GM21717 (cell line): ENCODE data around the gene TLX2.
A peak's percentile ranks its signal among the peaks of the same experiment; 100 is the strongest.

Source experiments
- ATAC-seq: cut with Tn5 transposase; IDR thresholded peaks from one replicate; pipeline ENCODE4 v1.9.1; 2021; ENCODE audit warnings: mild to moderate bottlenecking, moderate library complexity; ENCODE audit not compliant: unreplicated experiment

TLX2 gene

DNA sequence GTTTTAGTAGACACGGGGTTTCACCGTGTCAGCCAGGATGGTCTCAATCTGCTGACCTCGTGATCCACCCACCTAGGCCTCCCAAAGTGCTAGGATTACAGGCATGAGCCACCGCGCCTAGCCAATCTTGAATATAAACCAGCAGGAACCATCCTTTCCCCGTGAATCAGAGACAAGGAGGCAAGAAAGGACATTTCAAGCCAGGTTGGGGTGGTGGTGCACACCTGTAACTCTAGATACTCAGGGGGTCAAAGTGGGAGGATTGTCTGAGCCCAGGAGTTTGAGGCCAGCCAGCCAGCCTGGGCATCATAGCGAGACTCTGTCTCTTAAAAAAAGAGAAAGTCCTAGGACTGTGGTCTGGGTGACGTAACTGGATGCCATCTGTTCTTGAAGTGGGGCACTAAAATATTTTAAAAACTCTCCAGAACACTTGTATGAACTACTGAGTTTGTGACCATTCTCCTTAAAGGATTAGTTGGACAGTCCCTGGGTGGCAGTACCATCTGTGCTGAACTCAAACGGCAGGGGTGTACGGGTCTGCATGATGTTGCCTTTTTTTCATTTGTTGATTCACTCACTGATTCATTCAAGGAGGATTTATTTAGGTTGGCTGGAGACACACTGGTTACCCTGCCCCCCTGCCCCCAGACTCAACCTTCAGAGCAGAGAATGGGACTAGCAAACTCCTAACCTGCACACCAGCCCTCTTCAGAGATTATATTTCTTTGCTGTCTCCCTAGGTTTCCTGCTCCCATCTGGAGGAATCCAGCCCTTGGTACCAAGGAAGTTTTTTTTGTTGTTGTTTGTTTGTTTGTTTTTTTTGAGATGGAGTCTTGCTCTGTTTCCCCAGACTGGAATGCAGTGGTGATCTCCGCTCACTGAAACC lies 2.9 kb upstream of the TLX2 start:
- no peak for ATAC-seq

GRCh38 chr2:74512744-74513604 lies 1.3 kb upstream of the TLX2 start:
- ATAC-seq = no peak

GRCh38 chr2:74513605-74514367 lies 464 bp upstream of the TLX2 start:
- no peak for ATAC-seq

DNA sequence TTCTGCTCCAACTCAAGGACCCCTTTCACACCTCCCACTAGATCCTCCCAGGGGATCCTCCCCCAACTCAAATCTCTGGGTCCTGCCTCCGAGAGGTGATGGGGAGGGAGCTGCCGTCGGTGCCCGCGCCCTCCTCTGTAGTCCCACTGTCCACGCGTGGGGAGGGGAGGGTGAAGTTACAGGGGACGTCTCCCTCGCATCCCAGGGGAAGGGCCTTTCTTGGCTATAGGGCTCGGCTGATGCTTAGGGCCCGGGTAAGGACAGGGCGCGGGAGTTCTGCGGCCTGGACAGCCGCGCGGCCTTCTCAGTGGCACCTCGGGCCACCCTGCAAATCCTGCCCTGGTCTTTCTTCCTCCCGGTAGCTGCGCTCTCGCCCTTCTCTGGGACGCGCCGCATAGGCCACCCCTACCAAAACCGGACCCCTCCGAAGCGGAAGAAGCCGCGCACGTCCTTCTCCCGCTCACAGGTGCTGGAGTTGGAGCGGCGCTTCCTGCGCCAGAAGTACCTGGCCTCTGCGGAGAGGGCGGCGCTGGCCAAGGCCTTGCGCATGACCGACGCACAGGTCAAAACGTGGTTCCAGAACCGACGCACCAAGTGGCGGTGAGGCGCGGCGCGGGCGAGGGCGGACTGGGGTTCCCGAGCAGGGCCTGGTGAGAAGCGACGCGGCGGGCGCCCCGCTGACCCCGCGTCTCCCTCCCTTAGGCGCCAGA lies 1.2 kb downstream of the TLX2 start:
- ATAC-seq = no peak

GRCh38 chr2:74515981-74516633 lies 1.9 kb downstream of the TLX2 start:
- ATAC-seq = no peak

DNA sequence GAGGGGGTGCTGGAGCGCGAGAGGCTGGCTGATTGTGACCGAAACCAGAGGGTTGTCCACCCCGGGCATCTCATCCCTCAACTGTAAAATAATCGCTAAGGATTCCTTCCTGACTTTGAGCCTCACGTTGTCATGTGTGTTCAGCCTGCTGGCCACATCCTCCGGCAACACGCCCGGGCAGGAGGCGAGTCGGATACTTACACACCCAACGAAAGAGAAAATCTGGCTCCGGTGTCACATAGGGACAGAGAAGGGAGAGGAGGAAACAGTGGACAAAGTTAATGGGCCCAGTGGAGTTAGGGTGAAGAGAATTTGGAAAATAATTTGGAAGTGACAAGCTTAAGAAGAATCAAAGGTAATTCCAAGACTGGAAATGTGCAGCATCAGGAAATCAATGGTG lies 2.4 kb downstream of the TLX2 start:
- no peak for ATAC-seq

- no peak for ATAC-seq
These were observed 8.3 kb downstream of the TLX2 start for GRCh38 chr2:74522516-74522915.

- no peak for ATAC-seq
These were observed 9.8 kb downstream of the TLX2 start for GRCh38 chr2:74524005-74524404.

GRCh38 chr2:74524955-74525716 lies 10.9 kb downstream of the TLX2 start:
- no peak for ATAC-seq

GRCh38 chr2:74525717-74526648 lies 11.7 kb downstream of the TLX2 start, which contains the start of gene DQX1:
TSS of gene DQX1 (minus strand) at chr2:74526231. CDS start at chr2:74525729, 502 bp downstream.
- ATAC-seq = no peak

GRCh38 chr2:74526649-74527230 lies 12.5 kb downstream of the TLX2 start:
- ATAC-seq = no peak

GRCh38 chr2:74527741-74528140 lies 13.5 kb downstream of the TLX2 start:
- no peak for ATAC-seq

DNA sequence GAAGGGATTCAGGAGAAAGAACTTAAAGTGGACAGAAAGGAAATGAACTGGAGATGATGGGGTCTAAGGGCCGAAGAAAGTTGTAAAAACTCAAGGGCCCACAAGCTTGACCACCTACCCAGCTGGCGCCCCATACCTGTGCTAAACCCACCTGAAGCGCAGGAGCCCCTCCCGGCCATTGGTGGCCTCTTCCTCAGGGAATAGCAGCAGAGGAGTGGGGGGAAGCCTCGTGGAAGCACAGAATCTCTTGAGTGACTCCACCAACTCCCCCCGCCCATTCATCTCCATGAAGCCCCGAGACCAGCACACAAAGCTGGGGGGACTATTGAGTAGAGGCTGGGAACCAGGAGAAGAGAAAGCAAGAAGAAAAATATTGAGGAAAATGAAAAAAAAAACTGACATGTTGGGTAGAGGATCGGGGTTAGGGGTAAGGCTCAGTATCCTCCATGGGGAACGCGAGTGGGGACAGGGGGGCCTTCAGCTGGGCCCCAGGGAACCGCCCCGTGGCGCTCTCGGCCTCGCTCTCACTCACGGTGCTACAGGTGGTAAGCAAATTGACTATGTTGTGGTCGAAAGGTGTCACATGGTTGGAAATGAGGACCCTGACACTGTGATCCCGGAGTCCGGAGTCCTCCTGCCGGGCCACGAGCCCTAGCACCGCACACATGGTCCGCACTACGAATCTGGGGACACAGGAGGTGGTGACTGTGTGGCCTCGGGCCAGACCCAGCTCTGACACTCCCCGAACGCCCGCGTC lies 14.5 kb downstream of the TLX2 start:
- peak; percentile 14 for ATAC-seq

DNA sequence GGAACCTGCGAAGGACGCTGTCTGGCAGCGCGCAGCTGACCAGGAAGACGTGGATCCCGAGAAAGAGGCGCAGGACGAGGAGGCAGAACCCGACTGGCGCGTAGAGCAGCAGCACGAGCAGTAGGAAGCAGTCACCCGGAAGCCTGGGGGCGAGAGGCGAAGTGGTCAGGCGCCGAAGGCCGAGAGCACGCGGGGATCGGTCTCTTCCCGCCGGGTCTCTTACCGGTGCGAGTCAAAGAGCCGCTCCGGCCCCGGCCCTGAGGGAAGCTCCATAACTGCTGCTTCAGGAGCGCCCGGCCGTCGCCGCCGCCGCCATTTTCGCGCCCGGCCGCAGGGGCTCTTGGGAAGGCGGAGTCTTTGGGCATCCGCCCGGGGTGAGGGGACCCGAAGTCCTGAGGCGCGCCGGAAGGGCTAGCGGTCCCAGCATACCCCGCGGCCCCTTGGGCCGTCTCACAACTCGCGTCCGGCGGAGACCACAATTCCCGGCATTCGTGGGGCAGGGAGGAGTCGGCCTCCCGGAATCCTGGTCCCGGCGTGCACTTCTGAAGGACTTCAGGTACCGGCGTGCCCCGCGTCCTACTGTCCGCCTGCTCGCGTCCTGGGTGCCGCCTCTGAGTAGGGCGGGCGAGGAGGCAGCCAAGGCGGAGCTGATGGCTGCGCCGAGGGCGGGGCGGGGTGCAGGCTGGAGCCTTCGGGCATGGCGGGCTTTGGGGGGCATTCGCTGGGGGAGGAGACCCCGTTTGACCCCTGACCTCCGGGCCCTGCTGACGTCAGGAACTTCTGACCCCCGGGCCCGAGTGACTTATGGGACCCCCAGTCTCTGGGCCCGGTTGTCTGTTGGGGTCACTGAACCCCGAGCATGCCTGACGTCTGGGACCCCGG lies 15.3 kb downstream of the TLX2 start, which contains the start of the genes AUP1 and HTRA2:
Gene AUP1 (minus strand): TSS at position 350 of the 882 bp plus-strand sequence. CDS start 77 bp downstream, at position 273.
Gene HTRA2 (plus strand): TSS at position 577 of the 882 bp plus-strand sequence. CDS start 74 bp downstream, at position 651.
- ATAC-seq = peak; percentile 74
